ENCODE measurements around the gene TP53RK.

GRCh38 chr20:46646122-46646521, 43.1 kb downstream of the TP53RK start:
- TF ChIP-seq CTCF (IDR thresholded peaks at IDR 0.05): no peak
- no peak for TF ChIP-seq POLR2A (IDR thresholded peaks at IDR 0.05)

Data from Peyer's patch (tissue), 4 donors.